ENCODE data around the gene SULT4A1. TPM values are rescaled to one million over a fixed set of nuclear protein-coding genes. Genes with fewer than 3 reads are reported as not detected.

SULT4A1 gene
- total and polyA plus RNA-seq, 2 of the 8 experiments (the other 6 are each of a cell fraction or from before 2014, with no cell fraction given) = 9.1 to 11.8 TPM

DNA sequence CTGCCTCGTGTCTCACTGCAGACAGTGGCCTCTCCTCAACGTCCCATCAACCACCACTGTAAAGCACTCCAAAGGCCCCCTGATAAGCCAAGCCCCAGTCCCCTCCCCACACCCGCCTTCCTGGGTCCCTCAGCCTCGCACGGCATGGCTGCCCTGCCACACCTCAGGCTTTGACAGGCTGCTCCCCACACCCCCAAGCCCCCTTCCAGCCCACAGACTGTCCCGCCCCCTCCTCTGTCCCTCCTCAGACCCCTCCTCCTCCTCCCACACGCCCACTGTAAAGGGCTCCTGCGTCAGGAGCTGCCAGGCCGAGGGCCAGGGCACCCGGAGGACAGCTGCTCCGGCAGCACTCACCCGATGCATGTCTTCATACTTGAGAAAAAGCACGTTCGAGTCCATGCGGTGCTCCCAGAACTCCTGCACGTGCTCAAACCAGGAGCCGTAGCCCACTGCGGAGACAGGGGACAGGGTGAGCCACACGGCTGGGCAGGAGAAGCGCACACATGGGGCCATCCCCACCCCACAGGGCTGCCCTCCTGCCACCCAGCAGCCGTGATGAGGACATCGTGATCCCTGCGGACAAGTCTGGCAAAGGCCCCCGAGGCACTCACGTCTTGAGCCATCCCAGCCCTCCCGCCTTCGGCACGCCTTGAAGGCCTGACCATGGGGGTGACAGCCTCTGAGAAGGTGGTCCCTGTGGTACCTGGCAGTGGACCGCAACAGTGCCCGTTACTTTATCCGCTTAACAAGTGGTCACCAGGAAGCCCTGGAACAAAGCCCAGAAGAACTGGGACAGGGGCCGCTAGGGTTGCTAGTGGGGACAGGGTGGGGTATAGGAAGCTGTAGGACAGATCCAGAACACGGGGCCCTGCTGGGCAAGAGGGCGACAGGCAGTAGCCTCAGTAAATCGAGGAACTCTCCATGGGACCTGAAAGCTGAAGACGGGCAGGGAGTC, 28.8 kb downstream of the SULT4A1 start:
- no peak for DNase-seq (ENCODE audit: low read depth in 1 of 2, low spot score in 2 of 2)
- peaks cover 0 to 5% (median under 1%) of the 10 kb centered on the region in 4 experiments; a peak in 5 of 8 replicates for H3K36me3 ChIP-seq (ENCODE audit: control insufficient read depth in 2 of 4, insufficient read depth in 4 of 4, low read length in 3 of 4)
- H3K27ac ChIP-seq (ENCODE audit: low read depth, low read length) = peak overlapping the region; percentile 25; the same call in 1 of the 2 replicates
- no peak overlapping the region for H3K4me2 ChIP-seq (ENCODE audit: insufficient read depth in 1 of 2, low read depth in 2 of 2, low read length in 2 of 2)
- no peaks in the 10 kb centered on the region for H3K9me3 ChIP-seq (ENCODE audit: insufficient read depth in 2 of 2, low read depth in 1 of 2, low read length in 1 of 2)
- H4K20me1 ChIP-seq (replicated peaks in 1 of 2; ENCODE audit: control insufficient read depth in 1 of 2, insufficient read depth in 2 of 2, low read length in 2 of 2) = peaks cover 2 to 12% of the 10 kb centered on the region in 2 experiments
- 86% methylated on average over 29 of the region's 36 CpGs; no CpG with 5 or more reads in 1 of the 2 experiments for WGBS, 2 experiments (ENCODE audit: extremely low coverage in 1 of 2, insufficient coverage in 1 of 2, insufficient read length in 1 of 2, insufficient replicate concordance in 2 of 2, low coverage in 1 of 2, low lambda C conversion rate in 2 of 2, missing lambda C conversion rate in 1 of 2)
- no peak overlapping the region for H2BK5ac ChIP-seq (ENCODE audit: low read depth, low read length)
- TF ChIP-seq PHF8 (conservative IDR thresholded peaks at IDR 0.05; ENCODE audit: low read depth, low read length) (no peak), SIX5 (IDR thresholded peaks at IDR 0.05; ENCODE audit: low read depth, low read length) (no peak), SP4 (IDR thresholded peaks at IDR 0.05; ENCODE audit: low read length) (no peak), EP300 (IDR thresholded peaks at IDR 0.05; ENCODE audit: borderline replicate concordance in 1 of 2, low read depth in 2 of 2, low read length in 2 of 2) (no peak)
- no peak for FAIRE-seq
- H3K4ac ChIP-seq (replicated peaks; ENCODE audit: insufficient read length, low read depth, low read length) = no peak overlapping the region
- no peak overlapping the region for H4K8ac ChIP-seq (ENCODE audit: extremely low read depth, insufficient read depth, low read length)
- H2BK120ac ChIP-seq (replicated peaks; ENCODE audit: low read depth, low read length) = no peak overlapping the region
- CTCF ChIA-PET (ENCODE audit: partially characterized antibody) = interaction anchor here (1.0 kb wide), 2 partner anchors 49 to 51 kb away, joined by 4 read pairs; no protein-coding TSS in a partner anchor
- H4K91ac ChIP-seq (replicated peaks; ENCODE audit: insufficient read length, low read length) = no peak overlapping the region
- H2BK15ac ChIP-seq (ENCODE audit: low read length) = no peak overlapping the region
- no peak overlapping the region for H2AK5ac ChIP-seq (ENCODE audit: low read depth, low read length)
- H3K18ac ChIP-seq (ENCODE audit: extremely low read depth, low read length) = no peak overlapping the region
- H2BK20ac ChIP-seq (ENCODE audit: low read length) = no peak overlapping the region
- peaks cover 0 to 3% (median 0%) of the 10 kb centered on the region in 4 experiments; a peak in 4 of 7 replicates for H3K4me1 ChIP-seq (replicated peaks in 1 of 4; ENCODE audit: control insufficient read depth in 3 of 4, insufficient read depth in 4 of 4, low read length in 3 of 4)
- H3K79me1 ChIP-seq (ENCODE audit: low read depth, low read length) = peaks cover 12% of the 10 kb centered on the region; the same call in 1 of the 2 replicates
- no peak overlapping the region for H3K4me3 ChIP-seq (ENCODE audit: extremely low read depth in 1 of 4, insufficient read depth in 2 of 4, low read depth in 3 of 4, low read length in 4 of 4)
- H2AFZ ChIP-seq (ENCODE audit: low read length) = no peak overlapping the region
- H4K5ac ChIP-seq (ENCODE audit: insufficient read length, low read depth, low read length) = no peak overlapping the region
- POLR2A ChIA-PET (ENCODE audit: partially characterized antibody) = interaction anchor here (1.2 to 3.5 kb wide), 4 partner anchors 9 to 20 kb away, joined by 3 to 12 read pairs (median 4); no protein-coding TSS in a partner anchor
- H3K23me2 ChIP-seq (ENCODE audit: low read depth, low read length) = no peaks in the 10 kb centered on the region
- H3K56ac ChIP-seq (replicated peaks; ENCODE audit: insufficient read length, low read depth, low read length) = no peak overlapping the region
- H3K9ac ChIP-seq (replicated peaks in 1 of 4; ENCODE audit: extremely low read depth in 1 of 4, low read depth in 3 of 4, low read length in 3 of 4) = no peak overlapping the region
- H3K79me2 ChIP-seq (ENCODE audit: control insufficient read depth in 1 of 2, insufficient read depth in 2 of 2, low read length in 2 of 2) = no peaks in the 10 kb centered on the region
- no peak overlapping the region for H3K23ac ChIP-seq (ENCODE audit: insufficient read length)
- H2BK12ac ChIP-seq (ENCODE audit: low read depth, low read length) = no peak overlapping the region
- H3K27me3 ChIP-seq (replicated peaks in 1 of 4; ENCODE audit: control insufficient read depth in 3 of 4, extremely low read depth in 1 of 4, insufficient read depth in 3 of 4, low read length in 3 of 4) = no peaks in the 10 kb centered on the region
- H3K14ac ChIP-seq (ENCODE audit: insufficient read length) = no peak overlapping the region
